ENCODE data around the gene OGDH.
A peak's percentile ranks its signal among the peaks of the same experiment; 100 is the strongest.

The OGDH gene

DNA sequence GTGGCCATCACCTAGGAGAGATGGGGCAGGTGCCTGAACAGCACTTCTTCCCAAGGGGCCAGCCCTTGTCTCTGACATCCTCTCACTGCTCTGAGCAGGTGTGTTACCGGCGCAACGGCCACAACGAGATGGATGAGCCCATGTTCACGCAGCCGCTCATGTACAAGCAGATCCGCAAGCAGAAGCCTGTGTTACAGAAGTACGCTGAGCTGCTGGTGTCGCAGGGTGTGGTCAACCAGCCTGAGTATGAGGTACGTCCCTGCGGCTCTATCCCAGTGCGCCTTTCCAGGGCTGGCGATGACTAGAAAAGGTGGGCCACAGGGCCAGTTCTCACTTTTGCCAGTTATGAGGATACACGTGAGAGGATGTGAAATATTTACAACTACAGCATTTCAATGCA lies 87.9 kb downstream of the OGDH start:
- H3K36me3 ChIP-seq (replicated peaks in 1 of 2; ENCODE audit: control insufficient read depth in 2 of 2, insufficient read depth in 2 of 2, low read length in 2 of 2) = peaks cover 47 to 74% of the 10 kb centered on the region in 2 donors
- H2AFZ ChIP-seq (ENCODE audit: low read length) = no peak overlapping the region
- H3K4ac ChIP-seq (ENCODE audit: low read length) = no peak overlapping the region
- no peak overlapping the region for H3K9ac ChIP-seq (ENCODE audit: low read depth, low read length, poor library complexity)
- no peak overlapping the region for H2BK120ac ChIP-seq (ENCODE audit: low read depth, low read length)
- no peaks in the 10 kb centered on the region for H3K27me3 ChIP-seq (ENCODE audit: control insufficient read depth in 3 of 3, insufficient read depth in 3 of 3, low read depth in 1 of 3, low read length in 3 of 3)
- H2BK12ac ChIP-seq (ENCODE audit: low read length) = no peak overlapping the region
- no peak overlapping the region for H3K4me3 ChIP-seq (ENCODE audit: low read length in 2 of 2)
- no peak overlapping the region for H4K91ac ChIP-seq (ENCODE audit: low read depth, low read length, poor library complexity)
- no peak overlapping the region for H3K18ac ChIP-seq (ENCODE audit: low read length)
- no peak overlapping the region for H4K8ac ChIP-seq (ENCODE audit: low read depth, low read length)
- H2AK5ac ChIP-seq (ENCODE audit: low read depth, low read length) = no peak overlapping the region
- no peak overlapping the region for H2BK5ac ChIP-seq (ENCODE audit: low read length)
- no peak overlapping the region for H3K23ac ChIP-seq (ENCODE audit: low read depth, low read length, poor library complexity)
- H3K4me2 ChIP-seq (ENCODE audit: insufficient read depth, low read length, poor library complexity, severe bottlenecking) = no peak overlapping the region
- no peak for DNase-seq (ENCODE audit: low spot score)
- no peak overlapping the region for H2BK15ac ChIP-seq (ENCODE audit: low read length)
- no peaks in the 10 kb centered on the region for H3K4me1 ChIP-seq (ENCODE audit: control insufficient read depth in 2 of 2, insufficient read depth in 1 of 2, low read depth in 1 of 2, low read length in 2 of 2)
- H3K27ac ChIP-seq (replicated peaks; ENCODE audit: low read length) = no peak overlapping the region
- no peak overlapping the region for H3K14ac ChIP-seq (ENCODE audit: low read length)
- H3K79me1 ChIP-seq (ENCODE audit: low read depth, low read length) = peaks cover 1% of the 10 kb centered on the region
- WGBS, 2 donors (ENCODE audit: extremely low coverage in 2 of 2, insufficient read length in 2 of 2, insufficient replicate concordance in 1 of 2) = no CpG with 5 or more reads among the region's 14 CpGs
- H3K9me3 ChIP-seq (replicated peaks in 1 of 2; ENCODE audit: control insufficient read depth in 2 of 2, insufficient read depth in 1 of 2, low read depth in 1 of 2, low read length in 2 of 2) = peaks cover 0 to 8% of the 10 kb centered on the region in 2 donors

DNA sequence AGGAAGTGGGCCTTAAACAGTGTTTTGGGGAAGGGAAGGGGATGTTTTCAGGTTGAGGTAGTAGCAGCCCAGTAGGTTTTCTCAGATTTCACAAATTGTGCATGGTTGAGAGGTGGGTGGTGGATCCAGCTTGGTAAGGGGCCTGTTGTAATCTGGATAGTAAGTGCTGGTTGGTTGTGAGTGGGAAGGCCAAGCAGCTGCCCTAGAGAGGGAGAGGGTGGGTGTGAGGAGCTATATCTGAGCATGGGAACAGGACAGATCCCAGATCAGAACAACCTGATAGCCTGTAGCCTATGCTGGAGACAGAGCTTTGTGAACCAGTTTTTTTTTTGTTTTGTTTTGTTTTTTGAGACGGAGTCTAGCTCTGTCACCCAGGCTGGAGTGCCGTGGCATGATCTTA lies 88.3 kb downstream of the OGDH start:
- H3K14ac ChIP-seq (ENCODE audit: low read length) = no peak overlapping the region
- H3K18ac ChIP-seq (ENCODE audit: low read length) = no peak overlapping the region
- H2BK15ac ChIP-seq (ENCODE audit: low read length) = no peak overlapping the region
- no peak overlapping the region for H2AFZ ChIP-seq (ENCODE audit: low read length)
- no peak overlapping the region for H2BK120ac ChIP-seq (ENCODE audit: low read depth, low read length)
- H3K4me3 ChIP-seq (ENCODE audit: low read length in 2 of 2) = no peak overlapping the region
- no peak overlapping the region for H2BK5ac ChIP-seq (ENCODE audit: low read length)
- H3K4ac ChIP-seq (ENCODE audit: low read length) = no peak overlapping the region
- no peak overlapping the region for H4K91ac ChIP-seq (ENCODE audit: low read depth, low read length, poor library complexity)
- H2AK5ac ChIP-seq (ENCODE audit: low read depth, low read length) = no peak overlapping the region
- H3K9me3 ChIP-seq (replicated peaks in 1 of 2; ENCODE audit: control insufficient read depth in 2 of 2, insufficient read depth in 1 of 2, low read depth in 1 of 2, low read length in 2 of 2) = peaks cover 0 to 13% of the 10 kb centered on the region in 2 donors
- H3K27ac ChIP-seq (replicated peaks; ENCODE audit: low read length) = no peak overlapping the region
- H3K23ac ChIP-seq (ENCODE audit: low read depth, low read length, poor library complexity) = no peak overlapping the region
- H3K27me3 ChIP-seq (ENCODE audit: control insufficient read depth in 3 of 3, insufficient read depth in 3 of 3, low read depth in 1 of 3, low read length in 3 of 3) = no peaks in the 10 kb centered on the region
- DNase-seq (ENCODE audit: low spot score) = no peak
- H3K4me1 ChIP-seq (ENCODE audit: control insufficient read depth in 2 of 2, insufficient read depth in 1 of 2, low read depth in 1 of 2, low read length in 2 of 2) = no peaks in the 10 kb centered on the region
- no peak overlapping the region for H4K8ac ChIP-seq (ENCODE audit: low read depth, low read length)
- H3K36me3 ChIP-seq (replicated peaks in 1 of 2; ENCODE audit: control insufficient read depth in 2 of 2, insufficient read depth in 2 of 2, low read length in 2 of 2) = peaks cover 49 to 74% of the 10 kb centered on the region in 2 donors
- no peak overlapping the region for H3K9ac ChIP-seq (ENCODE audit: low read depth, low read length, poor library complexity)
- no peak overlapping the region for H2BK12ac ChIP-seq (ENCODE audit: low read length)
- H3K4me2 ChIP-seq (ENCODE audit: insufficient read depth, low read length, poor library complexity, severe bottlenecking) = no peak overlapping the region
- H3K79me1 ChIP-seq (ENCODE audit: low read depth, low read length) = peaks cover 1% of the 10 kb centered on the region
- no CpG with 5 or more reads among the region's 2 CpGs for WGBS, 2 donors (ENCODE audit: extremely low coverage in 2 of 2, insufficient read length in 2 of 2, insufficient replicate concordance in 1 of 2)

DNA sequence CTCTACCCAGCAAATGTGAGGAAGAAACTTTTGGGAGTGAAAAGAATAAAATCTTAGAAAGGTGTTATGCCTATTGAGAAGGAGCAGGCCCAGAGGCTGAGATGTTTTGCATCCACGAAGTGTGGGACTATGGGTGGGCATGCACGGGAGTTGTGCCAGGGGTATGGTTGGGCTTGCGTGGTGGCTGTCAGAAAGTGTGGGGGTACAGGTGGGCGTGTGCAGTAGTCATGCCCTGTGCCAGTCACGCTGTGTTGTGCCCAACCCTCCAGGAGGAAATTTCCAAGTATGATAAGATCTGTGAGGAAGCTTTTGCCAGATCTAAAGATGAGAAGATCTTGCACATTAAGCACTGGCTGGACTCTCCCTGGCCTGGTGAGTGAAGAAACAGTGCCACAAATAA lies 89.3 kb downstream of the OGDH start:
- Histone ChIP-seq H4K91ac (ENCODE audit: low read depth, low read length, poor library complexity) (no peak overlapping the region), H3K36me3 (replicated peaks in 1 of 2; ENCODE audit: control insufficient read depth in 2 of 2, insufficient read depth in 2 of 2, low read length in 2 of 2) (peaks cover 49 to 73% of the 10 kb centered on the region in 2 donors)

DNA sequence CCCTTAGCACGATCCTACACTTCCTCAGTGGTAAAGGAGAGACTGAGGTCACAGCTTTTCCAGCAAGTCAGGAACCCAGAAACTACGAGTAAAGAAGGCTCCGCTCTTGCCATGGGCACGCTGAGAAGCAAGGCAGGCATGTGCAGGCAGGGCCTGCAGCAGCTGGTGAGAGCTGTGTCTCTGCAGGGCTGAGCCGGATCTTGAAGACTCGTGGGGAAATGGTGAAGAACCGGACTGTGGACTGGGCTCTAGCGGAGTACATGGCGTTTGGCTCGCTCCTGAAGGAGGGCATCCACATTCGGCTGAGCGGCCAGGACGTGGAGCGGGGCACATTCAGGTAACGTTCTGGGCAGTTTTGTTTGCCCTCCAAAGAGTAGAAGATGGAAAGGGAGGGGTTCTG lies 90.3 kb downstream of the OGDH start:
- H2BK120ac ChIP-seq (ENCODE audit: low read depth, low read length) = no peak overlapping the region
- no peaks in the 10 kb centered on the region for H3K27me3 ChIP-seq (ENCODE audit: control insufficient read depth in 3 of 3, insufficient read depth in 3 of 3, low read depth in 1 of 3, low read length in 3 of 3)
- no peak overlapping the region for H3K14ac ChIP-seq (ENCODE audit: low read length)
- no peak overlapping the region for H3K4me2 ChIP-seq (ENCODE audit: insufficient read depth, low read length, poor library complexity, severe bottlenecking)
- H4K8ac ChIP-seq (ENCODE audit: low read depth, low read length) = no peak overlapping the region
- no peak overlapping the region for H2AFZ ChIP-seq (ENCODE audit: low read length)
- no peak overlapping the region for H3K4ac ChIP-seq (ENCODE audit: low read length)
- no peak overlapping the region for H2BK12ac ChIP-seq (ENCODE audit: low read length)
- H3K4me1 ChIP-seq (ENCODE audit: control insufficient read depth in 2 of 2, insufficient read depth in 1 of 2, low read depth in 1 of 2, low read length in 2 of 2) = no peaks in the 10 kb centered on the region
- no peak overlapping the region for H3K23ac ChIP-seq (ENCODE audit: low read depth, low read length, poor library complexity)
- WGBS, 2 donors (ENCODE audit: extremely low coverage in 2 of 2, insufficient read length in 2 of 2, insufficient replicate concordance in 1 of 2) = no CpG with 5 or more reads among the region's 15 CpGs
- H3K36me3 ChIP-seq (replicated peaks in 1 of 2; ENCODE audit: control insufficient read depth in 2 of 2, insufficient read depth in 2 of 2, low read length in 2 of 2) = peaks cover 57 to 79% of the 10 kb centered on the region in 2 donors
- H3K27ac ChIP-seq (replicated peaks; ENCODE audit: low read length) = no peak overlapping the region
- no peak overlapping the region for H2BK5ac ChIP-seq (ENCODE audit: low read length)
- no peak overlapping the region for H3K4me3 ChIP-seq (ENCODE audit: low read length in 2 of 2)
- no peak overlapping the region for H2AK5ac ChIP-seq (ENCODE audit: low read depth, low read length)
- no peak overlapping the region for H2BK15ac ChIP-seq (ENCODE audit: low read length)
- H4K91ac ChIP-seq (ENCODE audit: low read depth, low read length, poor library complexity) = peak overlapping the region; percentile 43
- peak overlapping the region; percentile 60 for H3K9ac ChIP-seq (ENCODE audit: low read depth, low read length, poor library complexity)
- H3K18ac ChIP-seq (ENCODE audit: low read length) = no peak overlapping the region
- DNase-seq (ENCODE audit: low spot score) = no peak
- H3K79me1 ChIP-seq (ENCODE audit: low read depth, low read length) = peaks cover 1% of the 10 kb centered on the region
- H3K9me3 ChIP-seq (replicated peaks in 1 of 2; ENCODE audit: control insufficient read depth in 2 of 2, insufficient read depth in 1 of 2, low read depth in 1 of 2, low read length in 2 of 2) = peaks cover 2 to 18% of the 10 kb centered on the region in 2 donors

More for the DNA sequence above, 89.3 kb downstream of the OGDH start:
- H3K4me2 ChIP-seq (ENCODE audit: insufficient read depth, low read length, poor library complexity, severe bottlenecking) = no peak overlapping the region
- H3K9me3 ChIP-seq (replicated peaks in 1 of 2; ENCODE audit: control insufficient read depth in 2 of 2, insufficient read depth in 1 of 2, low read depth in 1 of 2, low read length in 2 of 2) = peaks cover 2 to 18% of the 10 kb centered on the region in 2 donors
- no peak overlapping the region for H2BK12ac ChIP-seq (ENCODE audit: low read length)
- no peak overlapping the region for H3K4ac ChIP-seq (ENCODE audit: low read length)
- H2AK5ac ChIP-seq (ENCODE audit: low read depth, low read length) = no peak overlapping the region
- H3K4me3 ChIP-seq (ENCODE audit: low read length in 2 of 2) = no peak overlapping the region
- no peak overlapping the region for H3K18ac ChIP-seq (ENCODE audit: low read length)
- no peak overlapping the region for H2BK15ac ChIP-seq (ENCODE audit: low read length)
- no CpG with 5 or more reads among the region's 5 CpGs for WGBS, 2 donors (ENCODE audit: extremely low coverage in 2 of 2, insufficient read length in 2 of 2, insufficient replicate concordance in 1 of 2)
- no peak for DNase-seq (ENCODE audit: low spot score)
- H3K27me3 ChIP-seq (ENCODE audit: control insufficient read depth in 3 of 3, insufficient read depth in 3 of 3, low read depth in 1 of 3, low read length in 3 of 3) = no peaks in the 10 kb centered on the region
- no peak overlapping the region for H2BK5ac ChIP-seq (ENCODE audit: low read length)
- no peak overlapping the region for H2AFZ ChIP-seq (ENCODE audit: low read length)
- no peaks in the 10 kb centered on the region for H3K4me1 ChIP-seq (ENCODE audit: control insufficient read depth in 2 of 2, insufficient read depth in 1 of 2, low read depth in 1 of 2, low read length in 2 of 2)
- no peak overlapping the region for H4K8ac ChIP-seq (ENCODE audit: low read depth, low read length)
- no peak overlapping the region for H3K27ac ChIP-seq (replicated peaks; ENCODE audit: low read length)
- H3K14ac ChIP-seq (ENCODE audit: low read length) = no peak overlapping the region
- H3K79me1 ChIP-seq (ENCODE audit: low read depth, low read length) = peaks cover 1% of the 10 kb centered on the region
- no peak overlapping the region for H2BK120ac ChIP-seq (ENCODE audit: low read depth, low read length)
- no peak overlapping the region for H3K9ac ChIP-seq (ENCODE audit: low read depth, low read length, poor library complexity)
- no peak overlapping the region for H3K23ac ChIP-seq (ENCODE audit: low read depth, low read length, poor library complexity)
